HepG2 (cell line): ENCODE measurements around the gene GJC1. TPM values are rescaled to one million over a fixed set of nuclear protein-coding genes. Genes with fewer than 3 reads are reported as not detected.

Experiments used
- ATAC-seq: fragments of 200-7000 bp; cut with Tn5 transposase; 3 replicates; pipeline ENCODE4 v1.9.1; 2020; ENCODE audit warnings: mild to moderate bottlenecking, moderate library complexity
- BruUV-seq: library from RNA; stranded (reverse); fragments of 400-500 nt; replicated peaks from 2 replicates; lab custom pipeline; 2021; lab: Mats Ljungman, UMichigan
- CTCF ChIA-PET: fragments of 300-600 bp; formaldehyde crosslinking; extraction: SDS; loops from one replicate; lab custom pipeline; 2021; ENCODE audit warnings: low total read pairs, inconsistent platforms, low intra/inter-chr PET ratio; lab: Yijun Ruan, JAX
- POLR2A ChIA-PET: fragments of 350-600 bp; sonication (Branson Sonifier 250); formaldehyde crosslinking; loops from one replicate; lab custom pipeline; 2020; ENCODE audit warnings: antibody characterized with exemption, inconsistent platforms; lab: Yijun Ruan, JAX
- DNase-seq: peaks from one replicate; pipeline ENCODE4 v3.0.0-alpha.2; 2015; ENCODE audit warnings: low spot score
- FAIRE-seq: peaks from 3 replicates; lab custom pipeline; 2011; peaks lifted over from hg19 to GRCh38; lab: Jason Lieb, UNC
- H2AFZ ChIP-seq: one replicate; pipeline ENCODE4 v1.6.1; 2011; ENCODE audit warnings: low read length, inconsistent platforms
- H3K27ac ChIP-seq: fragments of 300-600 bp; 3 replicates; pipeline ENCODE4 v1.8.0; 2011; ENCODE audit warnings: mixed run types, mild to moderate bottlenecking, mixed read lengths, low read length, inconsistent platforms; ENCODE audit not compliant: insufficient read depth; ENCODE audit errors: extremely low read length
- H3K27me3 ChIP-seq, 2 experiments: fragments of 200-600 bp in 1 of 2; 2 replicates in 1 of 2; 3 replicates in 1 of 2; pipeline versions ENCODE4 v1.6.0 to v1.8.0; 2011; ENCODE audit warnings: low read length in 2 of 2, mild to moderate bottlenecking in 2 of 2, moderate library complexity in 2 of 2, inconsistent platforms in 1 of 2; ENCODE audit not compliant: insufficient read depth in 2 of 2, control insufficient read depth in 1 of 2
- H3K36me3 ChIP-seq, 2 experiments: fragments of 200-600 bp in 1 of 2; replicated peaks in 1 of 2; 2 replicates in 1 of 2; 3 replicates in 1 of 2; pipeline versions ENCODE4 v1.5.1 to v1.8.0; 2011; ENCODE audit warnings: low read length in 2 of 2, inconsistent platforms in 1 of 2; ENCODE audit not compliant: insufficient read depth in 2 of 2, control insufficient read depth in 1 of 2
- H3K4me1 ChIP-seq: 2 replicates; pipeline ENCODE4 v1.5.1; 2012; ENCODE audit warnings: low read length, inconsistent platforms; ENCODE audit not compliant: insufficient read depth
- H3K4me2 ChIP-seq: 2 replicates; pipeline ENCODE4 v1.6.0; 2011; ENCODE audit warnings: low read depth, low read length, inconsistent platforms
- H3K4me3 ChIP-seq, 3 experiments: fragments of 200-600 bp in 1 of 3; sonication (generic), shearing (Covaris generic) in 1 of 3; replicated peaks in 1 of 3; 2 replicates each; pipeline ENCODE4 v1.5.1; 2011 to 2016; ENCODE audit warnings: low read length in 3 of 3, inconsistent platforms in 2 of 3, low read depth in 2 of 3, mild to moderate bottlenecking in 2 of 3, control low read depth in 1 of 3, mixed read lengths in 1 of 3; ENCODE audit not compliant: insufficient read depth in 1 of 3
- H3K79me2 ChIP-seq: one replicate; pipeline ENCODE4 v1.6.1; 2011; ENCODE audit warnings: low read length, inconsistent platforms; ENCODE audit not compliant: insufficient read depth
- H3K9ac ChIP-seq: 2 replicates; pipeline ENCODE4 v1.6.0; 2011; ENCODE audit warnings: mild to moderate bottlenecking, low read depth, low read length, inconsistent platforms; ENCODE audit not compliant: insufficient read depth
- H3K9me3 ChIP-seq: 2 replicates; pipeline ENCODE4 v1.5.1; 2012; ENCODE audit warnings: mild to moderate bottlenecking, low read length
- H4K20me1 ChIP-seq: 2 replicates; pipeline ENCODE4 v1.6.0; 2011; ENCODE audit warnings: inconsistent platforms, mild to moderate bottlenecking, low read length, moderate library complexity; ENCODE audit not compliant: insufficient read depth
- HNRNPLL ChIP-seq: fragments of 200-400 bp; formaldehyde crosslinking; IDR thresholded peaks from 2 replicates; pipeline ENCODE4 v1.6.1; 2017; ENCODE audit warnings: mild to moderate bottlenecking, low read depth, low read length; ENCODE audit not compliant: poor library complexity, severe bottlenecking
- IRF9 ChIP-seq: sonication (generic); formaldehyde crosslinking; IDR thresholded peaks from 2 replicates; pipeline ENCODE4 v1.8.0; 2022; ENCODE audit warnings: missing genetic modification reagents, mild to moderate bottlenecking, borderline replicate concordance
- NCOA1 ChIP-seq: sonication (generic); formaldehyde crosslinking; IDR thresholded peaks from 2 replicates; pipeline ENCODE4 v1.9.0; 2021; ENCODE audit warnings: missing genetic modification reagents
- SIN3A ChIP-seq: IDR thresholded peaks from 2 replicates; pipeline ENCODE4 v1.6.1; 2011; ENCODE audit warnings: low read depth, mild to moderate bottlenecking, control low read depth, low read length, borderline replicate concordance
- SMAD9 ChIP-seq: sonication (generic); formaldehyde crosslinking; IDR thresholded peaks from 2 replicates; pipeline ENCODE4 v1.5.1; 2020; ENCODE audit warnings: mild to moderate bottlenecking, missing genetic modification reagents
- SRSF4 ChIP-seq: fragments of 200-400 bp; formaldehyde crosslinking; IDR thresholded peaks from one replicate; pipeline ENCODE4 v1.6.1; 2018; ENCODE audit warnings: mild to moderate bottlenecking, low read depth, low read length, moderate library complexity; ENCODE audit not compliant: poor library complexity, severe bottlenecking
- ZUFSP ChIP-seq: sonication (generic); formaldehyde crosslinking; IDR thresholded peaks from 2 replicates; pipeline ENCODE4 v1.9.0; 2021; ENCODE audit warnings: missing genetic modification reagents, mild to moderate bottlenecking, borderline replicate concordance
- WGBS: methylation state at CpG from one replicate; pipeline ENCODE4 v1.1.6; 2017; ENCODE audit warnings: low lambda C conversion rate; 5-methylcytosine and 5-hydroxymethylcytosine counted together
- in situ Hi-C: cut with HindIII; loops from 2 replicates; pipeline ENCODE4 v1.10.0; 2017; ENCODE audit warnings: low pct_unique_long_range_greater_than_20kb; ENCODE audit not compliant: extremely low pct_ligation_motif_present
- intact Hi-C: fragments of 100-400 bp; cut with micrococcal nuclease; formaldehyde crosslinking; loops from one replicate; pipeline ENCODE4 v1.10.0; 2022; ENCODE audit not compliant: unreplicated experiment
- polyA plus RNA-seq, 8 experiments: library from polyadenylated mRNA; depleted of rRNA in 3 of 8; stranded (reverse) in 7 of 8; unstranded in 1 of 8; fragments of >200 nt; fragmentation: Illumina TruSeq in 4 of 8; extraction: Trizol in 4 of 8; gene quantifications; 2 replicates each; pipeline versions ENCODE4 v1.2.1 to v1.2.3, GENCODE V29; 2011 to 2016; ENCODE audit warnings: low read depth in 4 of 8, missing spikeins in 1 of 8, mixed read lengths in 1 of 8; ENCODE audit not compliant: insufficient read depth in 1 of 8
- total RNA-seq, 5 experiments: library from RNA; depleted of rRNA; stranded (reverse); fragments of >200 nt; fragmentation: Illumina TruSeq; extraction: Trizol; gene quantifications; 2 replicates each; pipeline ENCODE4 v1.2.3, GENCODE V29; 2016; ENCODE audit warnings: low read depth in 1 of 5
- TF ChIP-seq, protein P1 (sequence below): sonication (generic); formaldehyde crosslinking; IDR thresholded peaks from 2 replicates; pipeline ENCODE4 v1.8.0; 2022; ENCODE audit warnings: mild to moderate bottlenecking, missing genetic modification reagents; ENCODE audit not compliant: insufficient replicate concordance
- TF ChIP-seq, protein P2 (sequence below): sonication (generic); formaldehyde crosslinking; IDR thresholded peaks from 2 replicates; pipeline ENCODE4 v1.4.0; 2020; ENCODE audit warnings: low read depth, missing genetic modification reagents
- TF ChIP-seq, protein P3 (sequence below): sonication (generic); formaldehyde crosslinking; conservative IDR thresholded peaks from 2 replicates; pipeline ENCODE4 v1.8.0; 2022; ENCODE audit warnings: low read depth, missing genetic modification reagents

Gene GJC1
- total and polyA plus RNA-seq, 2 of the 13 experiments (the other 11 are each of a cell fraction or from before 2014, with no cell fraction given): 1.7 TPM

GRCh38 chr17:44776628-44777393, 53.3 kb downstream of the GJC1 start:
- in situ Hi-C loops (loop anchor here (5.0 to 25.0 kb wide), 2 partner anchors 90 to 235 kb away; no protein-coding TSS in a partner anchor), intact Hi-C loops (loop anchor here (5.0 kb wide), 1 partner anchor 245 kb away; no protein-coding TSS in a partner anchor)
- DNase-seq (no peak), FAIRE-seq (no peak), ATAC-seq (no peak)
- peak overlapping the region in 2 of 3 experiments; percentile 42 to 75; a peak in 1 of 6 replicates for H3K4me3 ChIP-seq
- peaks cover 8 to 50% of the 10 kb centered on the region in 2 experiments; a peak in 4 of 5 replicates for H3K27me3 ChIP-seq
- CTCF ChIA-PET: interaction anchor here (3.1 kb wide), 1 partner anchor 102 kb away, joined by 25 read pairs; no protein-coding TSS in a partner anchor
- H4K20me1 ChIP-seq: no peaks in the 10 kb centered on the region
- 67% methylated on average over 19 of the region's 19 CpGs for WGBS
- H3K27ac ChIP-seq: no peak overlapping the region
- TF ChIP-seq ZUFSP (no peak), HNRNPLL (peak; percentile 13), NCOA1 (CRISPR knock-in tag) (no peak), SIN3A (no peak), IRF9 (CRISPR knock-in tag) (0 out of 2 replicates have a peak, but pooled peaks have one; percentile 32), SRSF4 (no peak), SMAD9 (no peak)
- TF ChIP-seq, protein P1, sequence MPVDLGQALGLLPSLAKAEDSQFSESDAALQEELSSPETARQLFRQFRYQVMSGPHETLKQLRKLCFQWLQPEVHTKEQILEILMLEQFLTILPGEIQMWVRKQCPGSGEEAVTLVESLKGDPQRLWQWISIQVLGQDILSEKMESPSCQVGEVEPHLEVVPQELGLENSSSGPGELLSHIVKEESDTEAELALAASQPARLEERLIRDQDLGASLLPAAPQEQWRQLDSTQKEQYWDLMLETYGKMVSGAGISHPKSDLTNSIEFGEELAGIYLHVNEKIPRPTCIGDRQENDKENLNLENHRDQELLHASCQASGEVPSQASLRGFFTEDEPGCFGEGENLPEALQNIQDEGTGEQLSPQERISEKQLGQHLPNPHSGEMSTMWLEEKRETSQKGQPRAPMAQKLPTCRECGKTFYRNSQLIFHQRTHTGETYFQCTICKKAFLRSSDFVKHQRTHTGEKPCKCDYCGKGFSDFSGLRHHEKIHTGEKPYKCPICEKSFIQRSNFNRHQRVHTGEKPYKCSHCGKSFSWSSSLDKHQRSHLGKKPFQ: no peak
- TF ChIP-seq, protein P2, sequence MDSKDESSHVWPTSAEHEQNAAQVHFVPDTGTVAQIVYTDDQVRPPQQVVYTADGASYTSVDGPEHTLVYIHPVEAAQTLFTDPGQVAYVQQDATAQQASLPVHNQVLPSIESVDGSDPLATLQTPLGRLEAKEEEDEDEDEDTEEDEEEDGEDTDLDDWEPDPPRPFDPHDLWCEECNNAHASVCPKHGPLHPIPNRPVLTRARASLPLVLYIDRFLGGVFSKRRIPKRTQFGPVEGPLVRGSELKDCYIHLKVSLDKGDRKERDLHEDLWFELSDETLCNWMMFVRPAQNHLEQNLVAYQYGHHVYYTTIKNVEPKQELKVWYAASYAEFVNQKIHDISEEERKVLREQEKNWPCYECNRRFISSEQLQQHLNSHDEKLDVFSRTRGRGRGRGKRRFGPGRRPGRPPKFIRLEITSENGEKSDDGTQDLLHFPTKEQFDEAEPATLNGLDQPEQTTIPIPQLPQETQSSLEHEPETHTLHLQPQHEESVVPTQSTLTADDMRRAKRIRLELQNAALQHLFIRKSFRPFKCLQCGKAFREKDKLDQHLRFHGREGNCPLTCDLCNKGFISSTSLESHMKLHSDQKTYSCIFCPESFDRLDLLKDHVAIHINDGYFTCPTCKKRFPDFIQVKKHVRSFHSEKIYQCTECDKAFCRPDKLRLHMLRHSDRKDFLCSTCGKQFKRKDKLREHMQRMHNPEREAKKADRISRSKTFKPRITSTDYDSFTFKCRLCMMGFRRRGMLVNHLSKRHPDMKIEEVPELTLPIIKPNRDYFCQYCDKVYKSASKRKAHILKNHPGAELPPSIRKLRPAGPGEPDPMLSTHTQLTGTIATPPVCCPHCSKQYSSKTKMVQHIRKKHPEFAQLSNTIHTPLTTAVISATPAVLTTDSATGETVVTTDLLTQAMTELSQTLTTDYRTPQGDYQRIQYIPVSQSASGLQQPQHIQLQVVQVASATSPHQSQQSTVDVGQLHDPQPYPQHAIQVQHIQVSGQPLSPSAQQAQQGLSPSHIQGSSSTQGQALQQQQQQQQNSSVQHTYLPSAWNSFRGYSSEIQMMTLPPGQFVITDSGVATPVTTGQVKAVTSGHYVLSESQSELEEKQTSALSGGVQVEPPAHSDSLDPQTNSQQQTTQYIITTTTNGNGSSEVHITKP: no peak
- TF ChIP-seq, protein P3, sequence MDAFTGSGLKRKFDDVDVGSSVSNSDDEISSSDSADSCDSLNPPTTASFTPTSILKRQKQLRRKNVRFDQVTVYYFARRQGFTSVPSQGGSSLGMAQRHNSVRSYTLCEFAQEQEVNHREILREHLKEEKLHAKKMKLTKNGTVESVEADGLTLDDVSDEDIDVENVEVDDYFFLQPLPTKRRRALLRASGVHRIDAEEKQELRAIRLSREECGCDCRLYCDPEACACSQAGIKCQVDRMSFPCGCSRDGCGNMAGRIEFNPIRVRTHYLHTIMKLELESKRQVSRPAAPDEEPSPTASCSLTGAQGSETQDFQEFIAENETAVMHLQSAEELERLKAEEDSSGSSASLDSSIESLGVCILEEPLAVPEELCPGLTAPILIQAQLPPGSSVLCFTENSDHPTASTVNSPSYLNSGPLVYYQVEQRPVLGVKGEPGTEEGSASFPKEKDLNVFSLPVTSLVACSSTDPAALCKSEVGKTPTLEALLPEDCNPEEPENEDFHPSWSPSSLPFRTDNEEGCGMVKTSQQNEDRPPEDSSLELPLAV (CRISPR knock-in tag): no peak
- peak overlapping the region; percentile 97 for H3K4me2 ChIP-seq
- no TSS peak for BruUV-seq
- POLR2A ChIA-PET: interaction anchor here (0.6 kb wide), 2 partner anchors 90 to 168 kb away, joined by 3 read pairs; no protein-coding TSS in a partner anchor
- H3K9ac ChIP-seq: no peak overlapping the region
- H3K79me2 ChIP-seq: no peaks in the 10 kb centered on the region
- H3K9me3 ChIP-seq: no peaks in the 10 kb centered on the region
- H3K36me3 ChIP-seq: no peaks in the 10 kb centered on the region
- no peak overlapping the region for H2AFZ ChIP-seq
- peaks cover 50% of the 10 kb centered on the region for H3K4me1 ChIP-seq
